22Rv1 (cell line): ENCODE data around the gene DLGAP3.

Experiments used
- H3K27ac ChIP-seq: fragments of 450-650 bp; 2 replicates; pipeline ENCODE4 v1.5.1; 2017
- CTCF ChIP-seq: fragments of 450-650 bp; IDR thresholded peaks from 2 replicates; pipeline ENCODE4 v1.5.1; 2017; ENCODE audit warnings: mild to moderate bottlenecking
- ZFX ChIP-seq: fragments of 450-650 bp; IDR thresholded peaks from 2 replicates; pipeline ENCODE4 v1.6.1; 2017; ENCODE audit warnings: antibody characterized with exemption, borderline replicate concordance

The DLGAP3 gene

GRCh38 chr1:34899906-34900305, 29.5 kb downstream of the DLGAP3 start:
- TF ChIP-seq ZFX (no peak), CTCF (no peak)

GRCh38 chr1:34899471-34899870, 30.0 kb downstream of the DLGAP3 start:
- TF ChIP-seq CTCF (no peak), ZFX (no peak)
- no peak overlapping the region for H3K27ac ChIP-seq

More at GRCh38 chr1:34899906-34900305, 29.5 kb downstream of the DLGAP3 start:
- H3K27ac ChIP-seq, result no peak overlapping the region

- H3K27ac ChIP-seq, result no peak overlapping the region
- TF ChIP-seq CTCF (no peak), ZFX (no peak)
Measured at GRCh38 chr1:34898330-34898761, 31.1 kb downstream of the DLGAP3 start.

- no peak for TF ChIP-seq CTCF
- TF ChIP-seq ZFX, result no peak
- no peak overlapping the region for H3K27ac ChIP-seq
Measured at GRCh38 chr1:34896612-34897011, 32.8 kb downstream of the DLGAP3 start.

- H3K27ac ChIP-seq, result no peak overlapping the region
- TF ChIP-seq CTCF, result no peak
- no peak for TF ChIP-seq ZFX
Measured at GRCh38 chr1:34889705-34890104, 39.7 kb downstream of the DLGAP3 start.

- H3K27ac ChIP-seq, result no peak overlapping the region
- TF ChIP-seq ZFX (no peak), CTCF (no peak)
Measured at GRCh38 chr1:34887593-34887992, 41.9 kb downstream of the DLGAP3 start.

- H3K27ac ChIP-seq, result no peak overlapping the region
- TF ChIP-seq ZFX (no peak), CTCF (no peak)
Measured at GRCh38 chr1:34885405-34886247, 43.8 kb downstream of the DLGAP3 start.
